Colonic mucosa (tissue), 4 donors: ENCODE data around the gene SLC6A11. TPM values are rescaled to one million over a fixed set of nuclear protein-coding genes. Genes with fewer than 3 reads are reported as not detected.

Source experiments
- DNase-seq: peaks from one replicate; pipeline ENCODE4 v3.0.0-alpha.2; 2020
- H3K27ac ChIP-seq: fragments of 200-600 bp; one replicate; pipeline ENCODE4 v1.8.0; 2021
- H3K27me3 ChIP-seq: fragments of 200-600 bp; one replicate; pipeline ENCODE4 v1.8.0; 2021
- H3K36me3 ChIP-seq: fragments of 200-600 bp; one replicate; pipeline ENCODE4 v1.8.0; 2021
- H3K4me1 ChIP-seq: fragments of 200-600 bp; one replicate; pipeline ENCODE4 v1.8.0; 2021; ENCODE audit warnings: mild to moderate bottlenecking
- H3K4me3 ChIP-seq: fragments of 200-600 bp; one replicate; pipeline ENCODE4 v1.8.0; 2021
- H3K9ac ChIP-seq, 2 donors: one replicate each; pipeline ENCODE4 v1.7.0; 2013; ENCODE audit warnings: control low read depth in 2 of 2, low read depth in 2 of 2, low read length in 2 of 2
- H3K9me3 ChIP-seq: fragments of 200-600 bp; one replicate; pipeline ENCODE4 v1.8.0; 2021
- intact Hi-C: fragments of 100-400 bp; cut with DNase I; formaldehyde crosslinking; loops from one replicate; pipeline ENCODE4 v1.14.1; 2022
- total RNA-seq, 2 donors: library from RNA; stranded (reverse); fragmentation: NEBNext Ultra II Directional in 1 of 2; extraction: Animal tissue kit (Norgen Biotek cat#: 25700) in 1 of 2; gene quantifications; one replicate each; pipeline ENCODE4 v1.2.1, GENCODE V29; 2021
- TF ChIP-seq, protein P1 (sequence below): fragments of 200-600 bp; IDR thresholded peaks from one replicate; pipeline ENCODE4 v1.8.0; 2022; ENCODE audit warnings: antibody characterized with exemption, mild to moderate bottlenecking
- donor health status: healthy.
- donor health status: DM: no; HTN: no; CAD: no.
- donor health status: DM: no; HTN: no; CAD: no.

SLC6A11 gene
- total RNA-seq, 2 donors from 2014 or later = not detected

DNA sequence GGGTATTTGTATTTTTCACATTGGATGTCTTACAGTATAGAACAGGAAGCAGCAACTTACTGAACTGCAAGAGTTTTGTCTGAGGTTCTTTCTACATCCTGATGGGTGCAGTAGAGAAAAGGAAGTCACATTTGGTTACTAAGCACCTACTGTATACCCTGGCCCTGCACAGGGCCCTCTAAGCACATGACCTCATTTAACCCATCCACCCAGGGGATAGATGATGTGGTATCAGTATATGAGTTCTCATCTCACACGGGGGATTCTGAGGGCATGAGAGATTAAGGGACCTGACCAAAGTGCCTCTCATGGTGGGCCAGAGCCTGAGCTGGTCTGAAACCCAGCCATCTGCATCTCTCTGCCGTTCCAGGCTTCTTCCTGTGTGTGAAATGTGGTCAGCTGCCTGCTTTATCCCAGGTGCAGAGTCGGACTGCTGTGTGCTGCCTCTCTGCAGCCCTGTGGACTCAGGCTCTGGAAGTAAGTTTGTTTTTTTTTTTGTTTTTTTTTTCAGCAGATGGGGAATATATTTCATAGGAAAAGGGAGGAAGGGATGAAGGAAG is 17.9 kb downstream of the SLC6A11 start:
- no peaks in the 10 kb centered on the region for H3K9me3 ChIP-seq
- TF ChIP-seq, protein P1, sequence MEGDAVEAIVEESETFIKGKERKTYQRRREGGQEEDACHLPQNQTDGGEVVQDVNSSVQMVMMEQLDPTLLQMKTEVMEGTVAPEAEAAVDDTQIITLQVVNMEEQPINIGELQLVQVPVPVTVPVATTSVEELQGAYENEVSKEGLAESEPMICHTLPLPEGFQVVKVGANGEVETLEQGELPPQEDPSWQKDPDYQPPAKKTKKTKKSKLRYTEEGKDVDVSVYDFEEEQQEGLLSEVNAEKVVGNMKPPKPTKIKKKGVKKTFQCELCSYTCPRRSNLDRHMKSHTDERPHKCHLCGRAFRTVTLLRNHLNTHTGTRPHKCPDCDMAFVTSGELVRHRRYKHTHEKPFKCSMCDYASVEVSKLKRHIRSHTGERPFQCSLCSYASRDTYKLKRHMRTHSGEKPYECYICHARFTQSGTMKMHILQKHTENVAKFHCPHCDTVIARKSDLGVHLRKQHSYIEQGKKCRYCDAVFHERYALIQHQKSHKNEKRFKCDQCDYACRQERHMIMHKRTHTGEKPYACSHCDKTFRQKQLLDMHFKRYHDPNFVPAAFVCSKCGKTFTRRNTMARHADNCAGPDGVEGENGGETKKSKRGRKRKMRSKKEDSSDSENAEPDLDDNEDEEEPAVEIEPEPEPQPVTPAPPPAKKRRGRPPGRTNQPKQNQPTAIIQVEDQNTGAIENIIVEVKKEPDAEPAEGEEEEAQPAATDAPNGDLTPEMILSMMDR = no peak
- H3K4me3 ChIP-seq = no peak overlapping the region
- DNase-seq = no peak
- H3K36me3 ChIP-seq = no peaks in the 10 kb centered on the region
- intact Hi-C loops = no loop called here
- no peak overlapping the region for H3K27ac ChIP-seq
- no peaks in the 10 kb centered on the region for H3K4me1 ChIP-seq
- H3K9ac ChIP-seq = no peak overlapping the region
- H3K27me3 ChIP-seq = no peaks in the 10 kb centered on the region

DNA sequence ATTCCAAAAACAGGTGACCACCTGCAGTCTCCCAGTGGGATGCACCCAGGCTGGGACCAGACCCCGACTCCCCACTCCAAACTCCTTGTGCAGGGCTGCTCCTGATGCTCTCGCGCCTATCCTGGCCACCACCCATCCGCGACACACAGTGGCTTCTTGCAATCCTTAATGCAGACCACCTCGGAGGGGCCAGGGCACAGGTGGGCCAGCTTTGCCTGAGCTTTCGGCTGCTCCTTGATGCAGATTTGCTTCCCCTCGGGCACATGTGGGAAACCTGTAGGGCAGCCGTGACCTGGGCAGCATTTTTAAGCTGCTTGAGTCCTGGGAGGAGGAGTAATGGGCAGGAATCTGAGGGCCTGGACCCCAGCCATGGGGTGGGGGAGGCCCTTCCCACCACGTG is 18.9 kb downstream of the SLC6A11 start:
- Histone ChIP-seq H3K27ac (no peak overlapping the region), H3K27me3 (no peaks in the 10 kb centered on the region), H3K36me3 (no peaks in the 10 kb centered on the region), H3K4me1 (no peaks in the 10 kb centered on the region), H3K9ac (no peak overlapping the region), H3K9me3 (no peaks in the 10 kb centered on the region), H3K4me3 (no peak overlapping the region)
- no peak for DNase-seq
- TF ChIP-seq, protein P1 = no peak
- intact Hi-C loops = no loop called here

DNA sequence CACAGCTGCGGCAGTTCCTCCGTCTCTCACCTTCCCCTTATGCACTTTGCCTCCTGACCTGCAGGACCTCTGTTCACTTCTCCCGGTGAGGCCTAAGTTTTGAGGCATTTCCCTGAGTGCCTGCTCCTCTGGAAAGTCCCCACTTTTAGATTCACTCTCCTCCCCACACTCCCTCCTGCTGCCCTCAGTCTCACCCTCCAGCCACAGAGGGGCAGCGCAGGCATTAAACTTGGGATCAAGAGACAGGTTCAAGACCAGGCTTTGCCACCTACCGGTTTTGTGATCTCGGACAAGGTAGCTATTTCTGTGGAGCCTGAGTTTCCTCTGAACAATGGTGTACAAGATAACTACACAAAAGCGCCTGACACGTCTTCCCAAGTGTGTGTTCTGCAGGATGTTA is 19.4 kb downstream of the SLC6A11 start:
- intact Hi-C loops = no loop called here
- H3K4me1 ChIP-seq = no peaks in the 10 kb centered on the region
- TF ChIP-seq, protein P1 = no peak
- H3K27ac ChIP-seq = no peak overlapping the region
- no peaks in the 10 kb centered on the region for H3K9me3 ChIP-seq
- no peak overlapping the region for H3K4me3 ChIP-seq
- no peaks in the 10 kb centered on the region for H3K36me3 ChIP-seq
- H3K27me3 ChIP-seq = no peaks in the 10 kb centered on the region
- no peak for DNase-seq
- no peak overlapping the region for H3K9ac ChIP-seq

DNA sequence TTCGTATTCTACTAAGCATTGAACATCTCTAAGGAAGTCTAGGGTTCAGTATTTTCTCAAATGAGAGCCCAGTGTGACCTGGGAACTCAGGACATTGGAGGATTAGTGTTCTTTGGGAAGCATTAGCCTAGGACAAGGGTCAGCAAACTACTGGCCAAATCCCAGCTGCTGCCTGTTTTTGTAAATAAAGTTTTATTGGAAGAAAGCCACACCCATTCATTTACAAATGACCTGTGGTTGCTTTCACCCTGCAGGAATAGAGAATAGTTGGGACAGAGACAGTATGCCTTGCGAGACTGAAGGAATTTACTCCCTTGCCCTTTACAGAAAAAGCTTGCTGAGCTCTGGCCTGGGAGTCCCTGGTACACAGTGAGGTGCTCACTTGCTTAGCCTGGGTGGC is 20.6 kb downstream of the SLC6A11 start:
- H3K9ac ChIP-seq = no peak overlapping the region
- no peak overlapping the region for H3K27ac ChIP-seq
- TF ChIP-seq, protein P1 = no peak
- no peak for DNase-seq
- H3K27me3 ChIP-seq = no peaks in the 10 kb centered on the region
- H3K36me3 ChIP-seq = no peaks in the 10 kb centered on the region
- H3K9me3 ChIP-seq = no peaks in the 10 kb centered on the region
- H3K4me1 ChIP-seq = no peaks in the 10 kb centered on the region
- no peak overlapping the region for H3K4me3 ChIP-seq
- intact Hi-C loops = no loop called here

DNA sequence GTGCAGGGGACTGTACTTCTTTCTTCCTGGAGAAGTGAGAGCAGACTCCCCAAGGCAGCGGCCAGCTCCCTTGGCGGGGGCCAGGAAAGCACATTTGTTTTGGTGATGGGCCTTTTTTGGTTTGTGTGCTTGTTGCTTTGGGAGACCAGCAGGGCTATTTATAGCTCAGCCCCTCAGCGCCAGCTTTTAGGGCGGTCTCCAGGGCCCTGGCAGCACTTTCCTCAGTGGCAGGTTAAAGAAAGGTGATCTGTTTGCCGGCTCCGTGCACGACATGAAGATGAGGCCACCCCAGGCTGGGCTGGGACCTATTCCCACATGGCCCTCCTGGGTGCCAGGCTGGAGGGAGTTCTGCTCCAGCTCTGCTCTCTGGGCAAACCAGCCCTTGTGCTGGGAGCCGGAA is 21.8 kb downstream of the SLC6A11 start:
- intact Hi-C loops = no loop called here
- no peaks in the 10 kb centered on the region for H3K9me3 ChIP-seq

More for the DNA sequence above, 21.8 kb downstream of the SLC6A11 start:
- no peak overlapping the region for H3K4me3 ChIP-seq
- H3K4me1 ChIP-seq = no peaks in the 10 kb centered on the region
- TF ChIP-seq, protein P1 = no peak
- DNase-seq = no peak
- no peak overlapping the region for H3K9ac ChIP-seq
- no peaks in the 10 kb centered on the region for H3K27me3 ChIP-seq
- H3K36me3 ChIP-seq = no peaks in the 10 kb centered on the region
- H3K27ac ChIP-seq = no peak overlapping the region
